ENCODE data around the gene BCAS3. TPM values are rescaled to one million over a fixed set of nuclear protein-coding genes. Genes with fewer than 3 reads are reported as not detected.
"Not testable (repeated sequence)": the region's sequence is repeated elsewhere in the genome, so short reads cannot be mapped to it uniquely, and the experiment has no call there.

Gene BCAS3
- total and polyA plus RNA-seq, 2 donors (not counting 1 experiment from before 2014, with no cell fraction given), result 13.9 to 73.4 TPM

DNA sequence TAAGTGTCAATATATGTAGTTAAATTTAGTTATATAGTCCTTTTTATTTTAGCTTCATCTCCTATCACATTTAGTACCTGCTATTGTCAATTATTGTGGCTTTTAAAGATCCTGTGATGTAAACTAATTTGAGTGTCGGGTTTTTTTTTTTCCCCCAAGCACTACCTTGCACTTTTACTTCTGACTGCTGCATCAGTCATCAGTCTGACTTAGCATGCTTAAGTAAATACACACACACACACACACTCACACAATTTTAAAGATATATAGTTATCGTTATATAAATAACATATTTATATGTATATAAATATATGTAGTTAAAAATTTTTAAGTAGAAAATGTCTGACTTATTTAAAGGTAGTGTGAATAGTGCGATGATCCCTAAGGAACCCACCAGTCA lies 127.2 kb downstream of the BCAS3 start:
- H3K27me3 Mint-ChIP-seq, result no peaks in the 10 kb centered on the region
- Histone ChIP-seq H3K79me2 (ENCODE audit: control insufficient read depth, insufficient read depth, low read length) (no peaks in the 10 kb centered on the region), H3K4me3 (ENCODE audit: control extremely low read depth in 1 of 5, extremely low read depth in 1 of 5, insufficient read depth in 1 of 5, low read depth in 2 of 5, low read length in 4 of 5) (no peak overlapping the region), H3K27ac (ENCODE audit: low read length in 2 of 2) (no peak overlapping the region), H3K9ac (ENCODE audit: low read length) (no peak overlapping the region), H4K20me1 (ENCODE audit: control insufficient read depth, insufficient read depth, low read length, poor library complexity, severe bottlenecking) (no peaks in the 10 kb centered on the region), H2AFZ (ENCODE audit: insufficient read depth, low read depth, low read length, poor library complexity, severe bottlenecking) (no peak overlapping the region), H3K36me3 (replicated peaks in 1 of 2; ENCODE audit: control extremely low read depth in 1 of 2, control insufficient read depth in 1 of 2, extremely low read depth in 1 of 2, insufficient read depth in 2 of 2, low read length in 1 of 2) (no peaks in the 10 kb centered on the region), H3K4me2 (replicated peaks; ENCODE audit: low read depth, low read length, poor library complexity, severe bottlenecking) (no peak overlapping the region), H3K27me3 (replicated peaks in 1 of 4; ENCODE audit: control extremely low read depth in 1 of 4, control insufficient read depth in 3 of 4, insufficient read depth in 4 of 4, low read length in 3 of 4) (no peaks in the 10 kb centered on the region), H3K4me1 (ENCODE audit: control insufficient read depth in 2 of 2, insufficient read depth in 2 of 2, low read length in 2 of 2) (no peaks in the 10 kb centered on the region), H3K9me3 (ENCODE audit: control extremely low read depth in 1 of 3, control insufficient read depth in 2 of 3, insufficient read depth in 1 of 3, low read length in 2 of 3) (no peaks in the 10 kb centered on the region)
- H3K4me3 Mint-ChIP-seq, result no peak overlapping the region
- no peak overlapping the region for H3K27ac Mint-ChIP-seq
- no peak for DNase-seq
- TF ChIP-seq EZH2 (IDR thresholded peaks at IDR 0.05; ENCODE audit: borderline replicate concordance, insufficient read depth, low read depth, low read length, poor library complexity, severe bottlenecking), result no peak
- TF ChIP-seq, protein P1, sequence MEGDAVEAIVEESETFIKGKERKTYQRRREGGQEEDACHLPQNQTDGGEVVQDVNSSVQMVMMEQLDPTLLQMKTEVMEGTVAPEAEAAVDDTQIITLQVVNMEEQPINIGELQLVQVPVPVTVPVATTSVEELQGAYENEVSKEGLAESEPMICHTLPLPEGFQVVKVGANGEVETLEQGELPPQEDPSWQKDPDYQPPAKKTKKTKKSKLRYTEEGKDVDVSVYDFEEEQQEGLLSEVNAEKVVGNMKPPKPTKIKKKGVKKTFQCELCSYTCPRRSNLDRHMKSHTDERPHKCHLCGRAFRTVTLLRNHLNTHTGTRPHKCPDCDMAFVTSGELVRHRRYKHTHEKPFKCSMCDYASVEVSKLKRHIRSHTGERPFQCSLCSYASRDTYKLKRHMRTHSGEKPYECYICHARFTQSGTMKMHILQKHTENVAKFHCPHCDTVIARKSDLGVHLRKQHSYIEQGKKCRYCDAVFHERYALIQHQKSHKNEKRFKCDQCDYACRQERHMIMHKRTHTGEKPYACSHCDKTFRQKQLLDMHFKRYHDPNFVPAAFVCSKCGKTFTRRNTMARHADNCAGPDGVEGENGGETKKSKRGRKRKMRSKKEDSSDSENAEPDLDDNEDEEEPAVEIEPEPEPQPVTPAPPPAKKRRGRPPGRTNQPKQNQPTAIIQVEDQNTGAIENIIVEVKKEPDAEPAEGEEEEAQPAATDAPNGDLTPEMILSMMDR (IDR thresholded peaks at IDR 0.05), result no peak
- ChIA-PET CTCF (interaction anchor here (0.7 kb wide), 1 partner anchor 1499 kb away, joined by 3 read pairs; no protein-coding TSS in a partner anchor), POLR2A (interaction anchor here (0.7 kb wide), 1 partner anchor 126 kb away, joined by 4 read pairs; no protein-coding TSS in a partner anchor)
- peaks cover 6% of the 10 kb centered on the region for H3K4me1 Mint-ChIP-seq
- no CpG with 5 or more reads among the region's 3 CpGs for WGBS (ENCODE audit: insufficient coverage)
- no peaks in the 10 kb centered on the region for H3K9me3 Mint-ChIP-seq (ENCODE audit: insufficient read depth)
- ATAC-seq (ENCODE audit: low read depth), result no peak
- intact Hi-C loops (cut with micrococcal nuclease), result no loop called here

DNA sequence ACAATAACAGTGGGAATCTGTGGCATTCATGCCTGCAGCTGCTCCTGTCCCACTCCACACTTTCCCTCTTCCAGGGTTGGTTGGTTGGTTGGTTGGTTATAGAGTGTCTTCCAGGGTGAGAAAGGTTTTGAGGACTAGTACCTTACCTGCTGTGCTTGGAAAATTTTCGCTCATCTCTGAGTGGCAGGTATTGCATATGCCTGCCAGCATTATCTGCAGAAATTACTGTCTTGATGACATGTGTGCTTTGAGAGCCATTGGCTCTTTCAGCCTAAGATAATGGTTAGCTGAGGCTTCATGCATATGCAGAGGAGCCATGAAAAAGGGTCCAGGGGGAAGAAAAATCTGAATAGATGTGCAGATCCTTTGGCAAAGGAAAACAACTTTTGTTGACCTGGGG lies 131.8 kb downstream of the BCAS3 start:
- TF ChIP-seq, protein P1 (IDR thresholded peaks at IDR 0.05), result no peak
- TF ChIP-seq EZH2 (IDR thresholded peaks at IDR 0.05; ENCODE audit: borderline replicate concordance, insufficient read depth, low read depth, low read length, poor library complexity, severe bottlenecking), result no peak
- H3K4me1 Mint-ChIP-seq, result peaks cover 6% of the 10 kb centered on the region
- Histone ChIP-seq H4K20me1 (ENCODE audit: control insufficient read depth, insufficient read depth, low read length, poor library complexity, severe bottlenecking) (no peaks in the 10 kb centered on the region), H3K4me1 (ENCODE audit: control insufficient read depth in 2 of 2, insufficient read depth in 2 of 2, low read length in 2 of 2) (no peaks in the 10 kb centered on the region), H3K27me3 (replicated peaks in 1 of 4; ENCODE audit: control extremely low read depth in 1 of 4, control insufficient read depth in 3 of 4, insufficient read depth in 4 of 4, low read length in 3 of 4) (no peaks in the 10 kb centered on the region), H3K27ac (ENCODE audit: low read length in 2 of 2) (no peak overlapping the region), H3K36me3 (replicated peaks in 1 of 2; ENCODE audit: control extremely low read depth in 1 of 2, control insufficient read depth in 1 of 2, extremely low read depth in 1 of 2, insufficient read depth in 2 of 2, low read length in 1 of 2) (peaks cover 0 to 2% of the 10 kb centered on the region in 2 experiments), H3K4me2 (replicated peaks; ENCODE audit: low read depth, low read length, poor library complexity, severe bottlenecking) (no peak overlapping the region), H3K79me2 (ENCODE audit: control insufficient read depth, insufficient read depth, low read length) (no peaks in the 10 kb centered on the region), H3K4me3 (ENCODE audit: control extremely low read depth in 1 of 5, extremely low read depth in 1 of 5, insufficient read depth in 1 of 5, low read depth in 2 of 5, low read length in 4 of 5) (no peak overlapping the region), H3K9me3 (ENCODE audit: control extremely low read depth in 1 of 3, control insufficient read depth in 2 of 3, insufficient read depth in 1 of 3, low read length in 2 of 3) (peaks cover 0 to 17% (median 5%) of the 10 kb centered on the region in 3 donors), H2AFZ (ENCODE audit: insufficient read depth, low read depth, low read length, poor library complexity, severe bottlenecking) (no peak overlapping the region), H3K9ac (ENCODE audit: low read length) (no peak overlapping the region)
- no peaks in the 10 kb centered on the region for H3K9me3 Mint-ChIP-seq (ENCODE audit: insufficient read depth)
- ATAC-seq (ENCODE audit: low read depth) (no peak), DNase-seq (no peak)
- no peak overlapping the region for H3K4me3 Mint-ChIP-seq
- no peak overlapping the region for H3K27ac Mint-ChIP-seq
- no peaks in the 10 kb centered on the region for H3K27me3 Mint-ChIP-seq
- CTCF ChIA-PET, result no interaction called here
- POLR2A ChIA-PET, result no interaction called here
- 93% methylated on average over 1 of the region's 1 CpG for WGBS (ENCODE audit: insufficient coverage)
- intact Hi-C loops (cut with micrococcal nuclease), result no loop called here

DNA sequence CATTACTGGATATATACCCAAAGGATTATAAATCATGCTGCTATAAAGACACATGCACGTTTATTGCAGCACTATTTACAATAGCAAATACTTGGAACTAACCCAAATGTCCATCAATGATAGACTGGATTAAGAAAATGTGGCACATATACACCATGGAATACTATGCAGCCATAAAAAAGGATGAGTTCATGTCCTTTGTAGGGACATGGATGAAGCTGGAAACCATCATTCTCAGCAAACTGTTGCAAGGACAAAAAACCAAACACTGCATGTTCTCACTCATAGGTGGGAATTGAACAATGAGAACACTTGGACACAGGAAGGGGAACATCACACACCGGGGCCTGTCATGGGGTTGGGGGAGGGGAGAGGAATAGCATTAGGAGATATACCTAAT lies 137.3 kb downstream of the BCAS3 start:
- H3K4me1 ChIP-seq (ENCODE audit: control insufficient read depth in 2 of 2, insufficient read depth in 2 of 2, low read length in 2 of 2); H3K79me2 ChIP-seq (ENCODE audit: control insufficient read depth, insufficient read depth, low read length); H3K27me3 ChIP-seq (replicated peaks in 1 of 4; ENCODE audit: control extremely low read depth in 1 of 4, control insufficient read depth in 3 of 4, insufficient read depth in 4 of 4, low read length in 3 of 4); H3K4me1 Mint-ChIP-seq; H3K9ac ChIP-seq (ENCODE audit: low read length); H3K4me3 ChIP-seq (ENCODE audit: control extremely low read depth in 1 of 5, extremely low read depth in 1 of 5, insufficient read depth in 1 of 5, low read depth in 2 of 5, low read length in 4 of 5); ATAC-seq (ENCODE audit: low read depth); H3K9me3 Mint-ChIP-seq (ENCODE audit: insufficient read depth); H3K4me2 ChIP-seq (replicated peaks; ENCODE audit: low read depth, low read length, poor library complexity, severe bottlenecking); H2AFZ ChIP-seq (ENCODE audit: insufficient read depth, low read depth, low read length, poor library complexity, severe bottlenecking); H3K36me3 ChIP-seq (replicated peaks in 1 of 2; ENCODE audit: control extremely low read depth in 1 of 2, control insufficient read depth in 1 of 2, extremely low read depth in 1 of 2, insufficient read depth in 2 of 2, low read length in 1 of 2); POLR2A ChIA-PET; intact Hi-C loops (cut with micrococcal nuclease); H4K20me1 ChIP-seq (ENCODE audit: control insufficient read depth, insufficient read depth, low read length, poor library complexity, severe bottlenecking); DNase-seq; H3K27ac ChIP-seq (ENCODE audit: low read length in 2 of 2); H3K27me3 Mint-ChIP-seq; H3K4me3 Mint-ChIP-seq; CTCF ChIA-PET; H3K27ac Mint-ChIP-seq: not testable (repeated sequence)
- WGBS (ENCODE audit: insufficient coverage), result no CpG with 5 or more reads among the region's 2 CpGs
- peaks cover 0 to 17% (median 5%) of the 10 kb centered on the region in 3 donors for H3K9me3 ChIP-seq (ENCODE audit: control extremely low read depth in 1 of 3, control insufficient read depth in 2 of 3, insufficient read depth in 1 of 3, low read length in 2 of 3)
